ENCODE results near the gene KIAA0232. TPM values are rescaled to one million over a fixed set of nuclear protein-coding genes. Genes with fewer than 3 reads are reported as not detected.

The KIAA0232 gene
- total RNA-seq, 4 donors from 2014 or later, result 19.8 to 73.6 (median 49.5) TPM

- no peak for TF ChIP-seq CTCF (IDR thresholded peaks at IDR 0.05)
- no peak for TF ChIP-seq POLR2A (IDR thresholded peaks at IDR 0.05)
- no peaks in the 10 kb centered on the region for H3K9me3 ChIP-seq
- H3K36me3 ChIP-seq, result peaks cover 0 to 88% (median 0%) of the 10 kb centered on the region in 3 donors
- H3K4me1 ChIP-seq, result no peaks in the 10 kb centered on the region
- H3K27me3 ChIP-seq, result no peaks in the 10 kb centered on the region
- H3K4me3 ChIP-seq, result no peak overlapping the region
- no peak overlapping the region for H3K27ac ChIP-seq
- no peak for DNase-seq
Observed at GRCh38 chr4:6877067-6877466, 94.5 kb downstream of the KIAA0232 start.

- H3K4me3 ChIP-seq, result no peak overlapping the region
- no peaks in the 10 kb centered on the region for H3K27me3 ChIP-seq
- peaks cover 0 to 89% (median 0%) of the 10 kb centered on the region in 3 donors for H3K36me3 ChIP-seq
- H3K9me3 ChIP-seq, result no peaks in the 10 kb centered on the region
- no peak for DNase-seq
- no peak overlapping the region for H3K27ac ChIP-seq
- H3K4me1 ChIP-seq, result no peaks in the 10 kb centered on the region
- TF ChIP-seq POLR2A (IDR thresholded peaks at IDR 0.05), result no peak
- no peak for TF ChIP-seq CTCF (IDR thresholded peaks at IDR 0.05)
Observed at GRCh38 chr4:6878451-6879059, 96.0 kb downstream of the KIAA0232 start.

GRCh38 chr4:6880691-6881090 lies 98.2 kb downstream of the KIAA0232 start:
- H3K4me1 ChIP-seq, result no peaks in the 10 kb centered on the region
- H3K9me3 ChIP-seq, result no peaks in the 10 kb centered on the region
- no peak for TF ChIP-seq POLR2A (IDR thresholded peaks at IDR 0.05)
- no peak for TF ChIP-seq CTCF (IDR thresholded peaks at IDR 0.05)

GRCh38 chr4:6881908-6882307 lies 99.4 kb downstream of the KIAA0232 start:
- DNase-seq, result no peak
- H3K4me1 ChIP-seq, result peaks cover 0 to 5% (median 0%) of the 10 kb centered on the region in 4 donors
- peaks cover 0 to 55% (median 0%) of the 10 kb centered on the region in 3 donors for H3K36me3 ChIP-seq
- H3K9me3 ChIP-seq, result no peaks in the 10 kb centered on the region
- no peak overlapping the region for H3K4me3 ChIP-seq
- no peak for TF ChIP-seq POLR2A (IDR thresholded peaks at IDR 0.05)
- no peaks in the 10 kb centered on the region for H3K27me3 ChIP-seq
- H3K27ac ChIP-seq, result no peak overlapping the region

More at GRCh38 chr4:6880691-6881090, 98.2 kb downstream of the KIAA0232 start:
- no peak overlapping the region for H3K4me3 ChIP-seq
- no peak overlapping the region for H3K27ac ChIP-seq
- no peaks in the 10 kb centered on the region for H3K27me3 ChIP-seq
- no peak for DNase-seq
- H3K36me3 ChIP-seq, result peaks cover 0 to 67% (median 0%) of the 10 kb centered on the region in 3 donors

GRCh38 chr4:6884341-6884870 lies 101.9 kb downstream of the KIAA0232 start:
- no peaks in the 10 kb centered on the region for H3K9me3 ChIP-seq
- no peaks in the 10 kb centered on the region for H3K27me3 ChIP-seq
- TF ChIP-seq POLR2A (IDR thresholded peaks at IDR 0.05) (no peak), CTCF (IDR thresholded peaks at IDR 0.05) (no peak)
- no peak for DNase-seq
- H3K36me3 ChIP-seq, result peaks cover 0 to 31% (median 0%) of the 10 kb centered on the region in 3 donors
- no peak overlapping the region for H3K4me3 ChIP-seq
- peaks cover 0 to 5% (median 0%) of the 10 kb centered on the region in 4 donors for H3K4me1 ChIP-seq
- H3K27ac ChIP-seq, result no peak overlapping the region

GRCh38 chr4:6885953-6886557 lies 103.5 kb downstream of the KIAA0232 start:
- no peaks in the 10 kb centered on the region for H3K9me3 ChIP-seq
- TF ChIP-seq CTCF (IDR thresholded peaks at IDR 0.05) (peak in 4 of 6 experiments; percentile 17 to 62 (median 58)), POLR2A (IDR thresholded peaks at IDR 0.05) (no peak)
- peak in 1 of 3 donors; percentile 74 for DNase-seq
- peaks cover 0 to 25% (median 0%) of the 10 kb centered on the region in 3 donors for H3K36me3 ChIP-seq
- peaks cover 0 to 5% (median 0%) of the 10 kb centered on the region in 4 donors for H3K4me1 ChIP-seq
- H3K27me3 ChIP-seq, result no peaks in the 10 kb centered on the region
- peak overlapping the region in 2 of 4 donors; percentile 17 to 58 for H3K27ac ChIP-seq
- no peak overlapping the region for H3K4me3 ChIP-seq
